Right lobe of liver (tissue), 4 donors: ENCODE results near the gene SHISA9.

Experiments
- POLR2A ChIP-seq: fragments of 450-650 bp; IDR thresholded peaks from one replicate; pipeline ENCODE4 v1.6.1; 2017; ENCODE audit warnings: antibody characterized with exemption, mild to moderate bottlenecking
- TF ChIP-seq, protein P1 (sequence below), 4 donors: fragments of 200-600 bp in 3 of 4; fragments of 450-650 bp in 1 of 4; IDR thresholded peaks; one replicate each; pipeline versions ENCODE4 v1.5.1 to v1.8.0; 2016 to 2022; ENCODE audit warnings: antibody characterized with exemption in 4 of 4, mild to moderate bottlenecking in 2 of 4
- donor health status: DM: no; HTN: no; CAD: no.
- donor health status: DM: no; HTN: no; CAD: no.
- donor health status: DM: no; HTN: yes; CAD: no.

DNA sequence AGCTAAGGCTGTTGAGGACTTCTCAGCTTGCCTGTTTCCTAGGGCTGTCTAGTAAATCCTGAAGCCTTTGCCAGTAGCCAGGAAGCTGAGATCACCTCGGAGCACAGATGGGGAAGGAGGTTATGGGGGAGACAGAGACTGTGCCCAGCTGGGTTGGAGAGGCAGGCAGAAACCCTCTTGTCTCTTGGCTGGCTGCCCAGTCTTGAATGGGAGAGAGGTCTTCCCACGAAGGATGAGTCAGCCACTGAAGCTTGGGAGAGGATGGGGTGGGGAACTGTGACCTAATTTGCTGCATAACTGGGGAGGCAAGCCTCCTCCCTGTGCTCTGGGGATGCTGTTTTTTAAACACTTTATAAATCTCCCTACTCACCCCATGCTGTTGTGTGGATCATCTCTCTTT, 69.8 kb downstream of the SHISA9 start:
- TF ChIP-seq, protein P1, sequence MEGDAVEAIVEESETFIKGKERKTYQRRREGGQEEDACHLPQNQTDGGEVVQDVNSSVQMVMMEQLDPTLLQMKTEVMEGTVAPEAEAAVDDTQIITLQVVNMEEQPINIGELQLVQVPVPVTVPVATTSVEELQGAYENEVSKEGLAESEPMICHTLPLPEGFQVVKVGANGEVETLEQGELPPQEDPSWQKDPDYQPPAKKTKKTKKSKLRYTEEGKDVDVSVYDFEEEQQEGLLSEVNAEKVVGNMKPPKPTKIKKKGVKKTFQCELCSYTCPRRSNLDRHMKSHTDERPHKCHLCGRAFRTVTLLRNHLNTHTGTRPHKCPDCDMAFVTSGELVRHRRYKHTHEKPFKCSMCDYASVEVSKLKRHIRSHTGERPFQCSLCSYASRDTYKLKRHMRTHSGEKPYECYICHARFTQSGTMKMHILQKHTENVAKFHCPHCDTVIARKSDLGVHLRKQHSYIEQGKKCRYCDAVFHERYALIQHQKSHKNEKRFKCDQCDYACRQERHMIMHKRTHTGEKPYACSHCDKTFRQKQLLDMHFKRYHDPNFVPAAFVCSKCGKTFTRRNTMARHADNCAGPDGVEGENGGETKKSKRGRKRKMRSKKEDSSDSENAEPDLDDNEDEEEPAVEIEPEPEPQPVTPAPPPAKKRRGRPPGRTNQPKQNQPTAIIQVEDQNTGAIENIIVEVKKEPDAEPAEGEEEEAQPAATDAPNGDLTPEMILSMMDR (IDR thresholded peaks at IDR 0.05) = no peak
- TF ChIP-seq POLR2A = no peak
